ENCODE data around the gene DDI1.
"Not testable (repeated sequence)": the region's sequence is repeated elsewhere in the genome, so short reads cannot be mapped to it uniquely, and the experiment has no call there.

The DDI1 gene

DNA sequence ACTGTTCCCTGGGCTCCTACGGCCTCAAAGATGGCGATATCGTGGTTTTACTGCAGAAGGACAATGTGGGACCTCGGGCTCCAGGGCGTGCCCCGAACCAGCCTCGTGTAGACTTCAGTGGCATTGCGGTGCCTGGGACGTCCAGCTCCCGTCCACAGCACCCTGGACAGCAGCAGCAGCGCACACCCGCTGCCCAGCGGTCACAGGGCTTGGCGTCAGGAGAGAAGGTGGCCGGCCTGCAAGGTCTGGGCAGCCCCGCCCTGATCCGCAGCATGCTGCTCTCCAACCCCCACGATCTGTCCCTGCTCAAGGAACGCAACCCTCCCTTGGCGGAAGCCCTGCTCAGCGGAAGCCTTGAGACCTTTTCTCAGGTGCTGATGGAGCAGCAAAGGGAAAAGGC is 555 bp downstream of the DDI1 start:
- DNase-seq (ENCODE audit: extremely low read depth in 1 of 2, low read depth in 1 of 2): no peak

DNA sequence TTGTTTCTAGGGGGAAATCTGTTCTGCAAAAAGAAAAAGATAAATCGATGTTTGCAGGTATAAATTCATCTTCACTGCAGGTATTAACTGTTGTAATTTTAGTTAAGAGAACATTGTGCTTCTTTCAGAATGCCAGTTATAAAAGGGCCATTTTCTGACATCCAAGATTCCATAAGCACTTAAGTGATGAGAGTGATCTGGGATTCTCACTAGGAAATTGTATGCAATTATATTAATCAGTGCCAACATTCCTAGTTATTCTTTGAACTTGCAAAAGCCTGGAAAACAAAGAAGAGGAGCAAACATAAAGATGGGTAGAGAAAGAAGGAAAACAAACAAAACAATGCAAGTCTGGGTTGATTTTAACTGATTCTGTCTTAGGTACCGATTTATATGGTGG is 5.4 kb downstream of the DDI1 start:
- no peak for DNase-seq (ENCODE audit: extremely low read depth in 1 of 2, low read depth in 1 of 2)

DNA sequence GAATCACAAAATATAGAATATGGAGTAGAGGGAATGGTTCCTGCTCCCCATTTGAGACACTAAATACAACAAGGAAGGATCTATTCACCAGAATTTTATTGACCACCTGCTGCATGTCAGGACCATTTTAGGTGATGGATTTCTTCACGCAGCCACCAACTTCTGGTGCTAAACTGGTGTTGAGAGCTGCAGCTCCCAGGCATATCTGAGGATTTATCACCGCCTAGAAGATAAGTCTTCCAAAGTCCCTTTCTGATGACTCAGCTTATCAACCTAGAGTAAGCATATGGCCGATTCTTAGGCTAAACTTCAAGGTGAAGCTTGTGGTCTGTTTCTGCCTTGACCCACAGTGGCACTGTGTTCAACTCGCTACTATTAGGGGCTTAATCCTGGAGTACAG is 6.7 kb downstream of the DDI1 start:
- no peak for DNase-seq (ENCODE audit: extremely low read depth in 1 of 2, low read depth in 1 of 2)

DNA sequence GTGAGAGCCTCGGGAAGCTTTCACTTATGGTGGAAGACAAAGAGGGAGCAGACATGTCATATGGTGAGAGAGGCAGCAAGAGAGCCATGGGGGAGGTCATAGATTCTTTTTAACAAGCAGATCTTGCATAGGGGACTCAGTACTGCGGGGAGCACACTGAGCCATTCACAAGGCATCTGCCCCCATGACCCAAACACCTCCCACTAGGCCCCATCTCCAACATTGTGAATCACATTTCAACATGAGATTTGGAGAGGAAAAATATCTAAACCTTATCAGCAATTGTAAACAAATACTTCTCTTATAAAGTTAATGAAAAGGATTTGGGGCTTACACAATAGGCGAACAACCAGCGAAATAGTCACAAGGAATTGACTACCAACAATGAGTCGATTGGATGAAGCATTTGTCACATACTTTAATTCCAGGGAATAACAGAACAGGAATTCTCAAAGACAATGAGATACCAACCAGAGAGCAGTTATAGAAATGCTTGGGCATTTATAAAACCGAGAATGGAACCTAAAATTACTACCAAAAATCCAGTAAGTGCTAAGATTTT is 7.3 kb downstream of the DDI1 start:
- no peak for DNase-seq (ENCODE audit: extremely low read depth in 1 of 2, low read depth in 1 of 2)

DNA sequence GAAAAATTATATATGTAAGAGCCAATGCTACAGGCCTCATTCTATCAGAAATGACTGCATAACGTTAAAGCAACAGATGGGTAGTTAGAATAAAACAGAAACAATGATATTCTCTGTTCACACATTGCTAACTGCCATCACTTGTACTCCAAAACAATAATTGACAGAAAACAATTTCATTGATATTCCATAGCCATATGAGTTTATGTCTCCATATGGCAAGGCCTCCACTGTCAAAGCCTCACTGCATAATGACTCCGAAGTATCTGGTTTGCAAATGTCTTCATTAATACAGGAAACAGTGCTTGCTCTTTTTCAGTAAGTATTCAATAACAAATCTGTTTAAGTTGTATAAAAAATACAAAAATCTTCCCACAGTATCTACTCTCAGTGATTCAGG is 9.9 kb downstream of the DDI1 start:
- DNase-seq (ENCODE audit: extremely low read depth in 1 of 2, low read depth in 1 of 2): no peak

DNA sequence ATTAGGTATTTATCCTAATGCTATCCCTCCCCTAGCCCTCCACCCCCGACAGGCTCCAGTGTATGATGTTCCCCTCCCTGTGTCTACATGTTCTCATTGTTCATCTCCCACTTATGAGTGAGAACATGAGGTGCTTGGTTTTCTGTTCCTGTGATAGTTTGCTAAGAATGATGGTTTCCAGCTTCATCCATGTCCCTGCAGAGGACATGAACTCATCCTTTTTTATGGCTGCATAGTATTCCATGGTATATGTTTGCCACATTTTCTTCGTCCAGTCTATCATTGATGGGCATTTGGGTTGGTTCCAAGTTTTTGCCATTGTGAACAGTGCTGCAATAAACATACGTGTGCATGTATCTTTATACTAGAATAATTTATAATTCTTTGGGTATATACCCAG is 10.4 kb downstream of the DDI1 start:
- not testable (repeated sequence) for DNase-seq (ENCODE audit: extremely low read depth in 1 of 2, low read depth in 1 of 2)

DNA sequence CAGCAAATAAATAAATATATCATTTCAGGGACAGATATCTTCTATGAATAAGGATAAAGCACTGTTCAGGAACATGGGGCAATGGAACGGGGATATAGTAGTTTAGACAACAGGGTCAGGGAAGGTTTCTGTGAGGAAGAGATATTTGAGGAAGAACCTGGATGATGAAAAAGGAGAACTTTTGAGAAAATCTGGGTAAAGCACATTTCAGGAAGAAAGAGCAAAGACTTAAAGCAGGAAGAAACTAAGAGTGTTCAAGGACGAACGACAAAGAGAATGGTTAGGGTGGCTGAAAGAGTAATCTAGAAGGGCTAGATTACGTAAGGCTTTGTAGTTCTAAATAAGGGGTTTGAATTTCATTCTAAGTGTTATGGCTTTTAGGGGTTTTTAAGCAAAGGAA is 12.7 kb downstream of the DDI1 start:
- no peak for DNase-seq (ENCODE audit: extremely low read depth in 1 of 2, low read depth in 1 of 2)

DNA sequence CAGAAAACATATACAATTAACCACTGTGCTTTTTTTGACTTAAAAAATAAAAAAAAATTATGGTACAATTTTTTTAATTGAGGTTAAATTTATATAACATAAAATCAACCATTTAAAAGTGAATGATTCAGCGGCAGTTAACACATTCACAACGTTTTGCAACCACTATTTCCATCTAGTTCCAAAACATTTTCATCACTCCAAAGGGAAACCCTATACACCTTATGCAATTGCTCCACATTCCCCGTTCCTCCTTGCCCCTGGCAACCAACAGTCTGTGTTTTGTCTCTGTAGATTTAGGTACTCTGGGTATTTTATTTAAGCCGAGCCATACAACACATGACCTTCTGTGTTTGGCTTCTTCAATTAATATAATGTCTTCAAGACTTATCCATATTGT is 15.3 kb downstream of the DDI1 start:
- no peak for DNase-seq (ENCODE audit: extremely low read depth in 1 of 2, low read depth in 1 of 2)

DNA sequence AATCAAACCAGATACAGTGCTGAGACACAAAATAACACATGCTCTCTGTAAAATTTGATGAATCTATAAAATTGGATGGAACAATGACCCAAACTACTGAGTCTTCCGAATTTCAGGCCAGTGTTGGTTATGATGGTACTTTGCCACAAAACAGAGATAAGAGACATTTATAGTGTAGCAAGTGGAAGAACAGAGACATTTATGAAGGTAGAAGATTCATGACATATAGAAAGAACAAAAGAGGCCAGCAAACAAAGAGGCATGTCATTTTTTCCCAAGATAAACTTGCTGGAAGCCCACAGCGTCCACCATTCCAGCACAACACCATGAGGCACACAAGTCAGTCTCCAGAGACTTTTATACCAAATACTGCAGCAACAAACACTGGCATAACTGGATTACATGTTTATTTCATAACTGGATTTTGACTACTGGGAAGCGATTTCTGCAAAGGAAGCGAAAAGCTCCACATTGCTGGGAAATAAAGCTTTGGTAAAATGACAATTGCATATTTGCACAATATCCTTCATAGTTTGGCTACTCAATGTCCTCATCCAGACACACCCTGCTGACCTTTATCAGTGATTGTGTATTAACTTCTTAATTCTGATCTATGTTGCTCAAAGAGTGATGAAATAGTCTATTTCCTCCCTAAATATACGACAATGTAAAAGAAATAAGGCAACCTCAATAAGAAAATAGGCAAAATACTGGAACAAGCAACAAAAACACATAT is 17.5 kb downstream of the DDI1 start:
- DNase-seq (ENCODE audit: extremely low read depth in 1 of 2, low read depth in 1 of 2): no peak

DNA sequence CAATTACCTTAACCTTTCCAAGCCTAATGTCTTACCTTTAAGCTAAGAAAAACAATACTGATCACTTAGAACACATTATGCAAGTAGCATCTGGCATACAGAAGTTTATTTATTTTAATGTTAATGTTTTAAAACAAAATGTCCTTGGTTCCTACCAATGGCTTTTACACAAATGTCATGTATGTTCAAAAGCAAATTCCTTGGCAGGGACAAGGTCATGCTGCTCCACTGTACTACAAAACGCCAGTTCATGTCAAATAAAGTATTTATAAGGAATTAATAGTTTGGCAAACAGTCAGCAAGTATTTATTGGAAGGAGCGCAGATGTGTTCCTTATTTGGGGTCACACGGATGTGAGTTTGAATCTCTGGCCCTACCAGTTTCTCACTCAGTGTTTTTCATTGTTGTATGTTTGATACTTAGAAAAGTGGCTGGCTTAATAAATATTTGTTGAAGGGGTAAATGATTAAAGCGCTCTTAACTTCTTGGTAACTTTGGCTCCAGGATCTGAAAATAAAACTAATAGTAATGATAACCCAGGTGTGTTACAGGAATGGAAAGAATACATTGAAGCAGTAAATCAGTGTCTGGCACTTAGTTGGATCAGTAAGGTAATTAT is 18.6 kb downstream of the DDI1 start:
- no peak for DNase-seq (ENCODE audit: extremely low read depth in 1 of 2, low read depth in 1 of 2)

DNA sequence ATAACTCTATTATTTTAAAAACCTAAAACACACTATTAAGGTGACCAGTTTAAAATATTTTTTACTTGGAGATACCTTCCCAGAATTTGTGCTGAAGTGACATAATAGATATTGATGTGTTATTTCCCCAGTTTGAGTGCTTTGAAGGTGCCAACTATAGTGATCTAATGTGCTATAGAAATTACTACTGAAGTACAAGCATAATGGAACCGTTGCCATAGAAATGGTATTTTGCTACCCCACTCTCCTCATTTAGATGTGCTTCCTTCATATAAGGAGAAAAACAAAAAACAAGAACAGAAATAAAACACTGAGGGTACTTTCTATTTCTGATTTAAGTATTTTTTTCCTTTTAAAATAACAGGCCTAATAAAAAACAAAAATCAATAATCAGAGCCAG is 19.2 kb downstream of the DDI1 start:
- no peak for DNase-seq (ENCODE audit: extremely low read depth in 1 of 2, low read depth in 1 of 2)

DNA sequence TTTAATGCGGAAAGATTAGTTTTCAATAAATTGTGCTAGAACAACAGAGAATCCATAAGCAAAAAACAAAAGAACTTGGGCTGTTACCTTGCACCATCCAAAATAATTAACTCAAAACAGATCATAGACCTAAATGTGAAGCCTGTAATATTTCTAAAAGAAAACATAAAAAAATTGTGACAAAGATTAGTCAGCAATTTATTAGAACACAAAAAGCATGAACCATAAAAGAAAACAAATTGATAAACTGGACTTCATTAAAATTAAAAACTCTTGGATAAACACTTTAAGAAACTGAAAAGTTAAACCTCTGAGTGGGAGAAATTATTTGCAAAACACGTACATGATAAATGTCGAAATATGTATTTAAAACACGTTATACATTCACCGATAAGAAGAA is 21.5 kb downstream of the DDI1 start:
- DNase-seq (ENCODE audit: extremely low read depth in 1 of 2, low read depth in 1 of 2): no peak

DNA sequence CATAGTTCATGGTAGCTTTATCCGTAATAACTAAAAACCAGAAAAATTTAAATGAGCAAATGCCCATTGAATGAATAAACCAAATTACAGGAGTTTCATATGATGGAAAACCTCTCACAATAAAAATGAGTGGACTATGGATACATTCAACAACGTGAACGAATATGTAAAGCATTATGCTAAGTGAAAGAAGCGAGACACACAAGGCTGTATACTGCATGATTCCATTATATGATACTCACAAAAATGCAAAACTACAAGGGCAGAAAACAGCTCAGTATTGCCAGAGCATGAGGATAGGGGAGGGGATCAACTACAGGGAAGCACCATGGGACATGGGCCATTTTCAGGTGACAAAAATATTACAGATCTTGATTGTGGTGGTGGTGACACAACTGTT is 22.2 kb downstream of the DDI1 start:
- DNase-seq (ENCODE audit: extremely low read depth in 1 of 2, low read depth in 1 of 2): no peak

DNA sequence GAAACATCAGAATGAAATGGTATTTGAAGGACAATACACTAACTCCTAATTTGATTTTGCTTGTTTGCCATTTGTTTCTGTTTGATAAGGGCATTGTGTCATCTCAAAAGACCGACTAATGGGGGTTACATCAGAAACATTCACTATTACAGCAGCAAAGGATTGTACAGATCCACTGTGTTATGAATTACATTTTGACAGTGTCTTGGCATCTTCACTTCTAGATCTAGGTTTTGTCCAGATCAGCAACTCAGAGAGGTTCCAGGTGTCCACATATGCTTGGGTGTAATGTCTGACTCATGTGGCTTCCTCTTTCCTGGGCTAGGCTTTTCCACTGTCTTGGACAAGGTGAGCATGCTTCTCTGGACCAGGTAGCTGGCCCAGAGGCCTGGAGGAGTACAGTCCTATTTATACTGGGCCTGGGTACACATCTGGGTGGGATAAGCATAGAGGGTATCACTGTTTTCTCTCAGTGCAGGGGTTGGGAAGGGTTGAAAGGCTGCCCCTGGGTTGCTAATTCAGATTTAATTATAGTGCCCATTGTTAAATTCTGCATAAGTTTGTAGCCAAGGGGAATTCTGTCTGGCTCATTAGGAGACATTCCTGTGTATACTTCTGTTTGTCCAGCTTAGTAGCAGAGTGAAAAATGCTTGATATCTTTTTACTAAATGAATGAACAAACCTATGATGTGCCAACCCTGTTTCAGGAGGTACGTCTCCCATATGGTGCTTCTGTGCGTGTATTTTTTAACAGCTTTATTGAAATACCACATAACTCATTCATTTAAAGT is 23.8 kb downstream of the DDI1 start:
- no peak for DNase-seq (ENCODE audit: extremely low read depth in 1 of 2, low read depth in 1 of 2)

DNA sequence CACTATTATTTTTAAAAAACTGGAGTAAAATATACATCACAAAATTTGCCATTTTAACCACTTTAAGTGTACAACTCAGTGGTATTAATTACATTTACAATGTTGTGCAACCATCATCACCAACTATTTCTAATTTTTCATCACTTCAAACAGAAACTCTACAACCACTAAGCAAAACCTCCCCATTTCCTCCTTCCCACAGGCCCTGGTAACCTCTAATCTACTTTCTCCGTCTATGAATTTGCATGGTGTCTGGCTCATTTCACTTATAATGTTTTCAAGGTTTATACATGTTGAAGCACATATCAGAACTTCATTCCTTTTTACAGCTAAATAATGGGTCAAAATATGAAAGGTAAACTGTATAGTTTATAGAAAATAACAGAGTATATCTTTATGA is 24.4 kb downstream of the DDI1 start:
- no peak for DNase-seq (ENCODE audit: extremely low read depth in 1 of 2, low read depth in 1 of 2)

DNA sequence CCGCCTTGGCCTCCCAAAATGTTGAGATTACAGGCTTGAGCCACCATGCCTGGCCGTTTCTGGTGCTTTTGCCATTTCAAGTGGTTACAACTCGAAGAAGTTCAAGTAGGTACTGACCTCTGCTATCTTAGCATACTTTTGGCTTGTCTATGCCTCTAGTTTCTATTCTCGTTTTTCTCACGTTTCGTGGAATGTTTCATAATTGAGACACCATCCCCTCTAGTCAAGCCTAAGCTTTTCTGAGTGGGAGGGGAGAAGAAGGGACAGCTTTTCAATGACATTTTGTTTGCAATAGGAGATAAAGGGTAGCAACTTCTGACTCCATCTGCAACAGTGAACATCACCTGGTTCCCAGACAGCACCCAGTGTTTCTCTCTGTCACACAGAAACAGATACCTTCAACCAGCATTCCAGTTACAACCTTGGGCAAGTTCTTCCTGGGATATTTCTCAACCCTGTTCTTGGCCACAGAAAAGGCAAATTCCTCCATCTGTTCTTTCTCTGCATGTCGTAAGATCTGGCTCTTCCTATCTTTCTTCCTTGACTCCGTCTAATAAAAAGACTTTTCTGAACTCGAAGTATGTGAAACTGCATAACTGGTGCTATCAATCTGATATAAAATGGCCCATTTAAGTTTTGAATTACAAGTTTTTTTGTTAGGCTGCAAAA is 25.5 kb downstream of the DDI1 start:
- DNase-seq (ENCODE audit: extremely low read depth in 1 of 2, low read depth in 1 of 2): no peak

DNA sequence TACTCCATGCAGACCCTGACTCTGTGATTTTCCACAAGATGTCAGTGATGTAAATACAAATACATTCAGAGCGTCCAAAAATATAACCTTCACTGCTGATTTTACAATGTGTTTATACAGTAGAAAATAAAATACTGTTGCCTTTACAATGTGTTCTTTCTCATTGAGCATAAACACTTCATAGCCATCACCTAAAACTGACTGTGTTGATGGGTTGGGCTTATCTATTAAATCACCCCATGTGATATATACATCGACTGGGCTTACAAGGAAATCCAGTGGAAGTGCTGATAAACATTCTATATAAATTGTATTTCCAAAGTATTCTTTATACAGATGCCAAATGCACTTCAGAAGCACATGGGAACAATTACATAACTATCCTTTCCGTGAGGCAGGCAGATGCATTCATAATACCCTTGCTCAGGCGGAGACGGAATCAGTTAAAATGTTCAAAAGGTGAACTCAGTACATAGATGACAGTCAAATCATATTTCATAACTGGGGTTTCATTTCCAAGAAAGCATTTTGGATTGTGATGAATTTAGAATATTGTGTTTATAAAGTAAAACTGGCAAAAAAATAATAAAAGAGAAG is 27.7 kb downstream of the DDI1 start:
- no peak for DNase-seq (ENCODE audit: extremely low read depth in 1 of 2, low read depth in 1 of 2)

DNA sequence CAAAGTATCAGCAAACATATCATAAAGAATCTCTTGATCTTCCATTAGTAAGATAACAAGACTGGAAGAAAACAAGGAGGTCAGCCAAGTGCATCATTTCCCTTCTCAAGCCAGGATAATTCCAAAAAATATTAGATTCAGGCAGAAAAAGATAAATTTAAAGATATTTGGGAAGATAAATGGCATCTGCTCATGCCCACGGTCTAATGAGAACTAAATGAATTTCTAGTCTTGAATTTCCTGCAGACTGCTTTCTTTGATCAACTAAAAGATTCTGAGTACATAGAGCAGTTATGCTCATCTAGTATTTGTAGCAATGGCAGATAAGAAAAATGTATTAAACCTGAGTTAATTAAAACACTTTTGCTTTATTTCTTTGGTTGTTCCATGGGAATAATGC is 31.1 kb downstream of the DDI1 start:
- no peak for DNase-seq (ENCODE audit: extremely low read depth in 1 of 2, low read depth in 1 of 2)

DNA sequence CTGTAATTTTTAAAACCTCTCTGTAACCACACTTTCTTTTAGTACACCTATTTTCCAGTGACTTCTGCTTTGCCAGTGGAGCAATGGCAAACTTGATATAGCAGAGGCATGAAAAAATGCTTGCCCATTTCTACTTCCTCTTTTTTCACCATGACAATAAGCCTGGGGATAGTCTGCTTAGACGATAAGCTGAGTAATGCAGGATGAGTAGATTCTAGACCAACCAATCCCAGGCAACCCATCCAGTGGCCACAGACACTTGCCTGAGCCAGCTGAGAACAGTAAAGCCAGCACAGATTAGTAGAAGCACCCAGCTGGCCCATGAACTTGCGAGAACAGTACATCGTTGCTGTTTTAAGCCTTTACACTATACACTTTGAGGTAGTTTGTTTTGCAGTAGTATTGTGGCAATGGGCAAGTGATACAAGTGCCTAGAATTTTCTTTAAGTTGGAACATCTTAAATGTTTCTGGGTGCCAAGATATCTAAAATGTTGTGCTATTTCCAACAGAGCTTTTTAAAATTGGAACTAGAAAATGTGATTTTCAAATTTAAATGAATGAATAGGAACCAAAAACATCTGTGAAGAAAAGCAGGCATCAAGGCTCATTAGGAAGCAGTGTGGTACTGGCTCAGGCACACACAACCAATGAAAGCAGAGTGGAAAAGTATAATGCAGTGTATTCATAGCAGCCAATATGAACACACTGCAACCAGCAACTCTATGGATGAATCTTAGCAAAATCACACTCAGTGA is 37.7 kb downstream of the DDI1 start:
- no peak for DNase-seq (ENCODE audit: extremely low read depth in 1 of 2, low read depth in 1 of 2)

DNA sequence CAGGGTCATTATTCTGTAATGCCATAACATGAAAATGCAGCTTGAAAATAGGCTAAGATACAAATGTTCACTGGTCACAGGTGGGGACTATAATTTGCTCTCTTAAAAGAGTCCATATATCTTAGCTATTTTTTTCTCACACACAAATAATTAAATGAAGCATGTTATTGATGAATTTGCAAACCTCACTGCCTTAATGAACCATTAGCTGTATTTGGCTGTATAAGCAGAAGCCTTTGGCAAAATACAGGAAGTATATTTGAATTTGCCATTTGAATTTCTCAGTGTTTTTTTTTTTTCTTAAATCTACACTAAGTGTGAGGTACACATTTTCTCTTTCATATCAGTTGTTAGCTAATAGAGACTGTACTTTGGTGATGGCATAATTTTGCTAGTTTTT is 38.7 kb downstream of the DDI1 start:
- DNase-seq (ENCODE audit: extremely low read depth in 1 of 2, low read depth in 1 of 2): no peak

Measured in activated CD8-positive, alpha-beta memory T cell treated with anti-CD3 and anti-CD28 coated beads for 1 hour (primary cell).